H1 (cell line): ENCODE measurements around the gene KLF12. TPM values are rescaled to one million over a fixed set of nuclear protein-coding genes. Genes with fewer than 3 reads are reported as not detected.

Experiments
- CBX8 ChIP-seq: fragments of 300-800, 300-1000 bp; sonication (generic); IDR thresholded peaks from 2 replicates; pipeline ENCODE4 v1.7.1; 2016; ENCODE audit warnings: low read depth, low read length, borderline replicate concordance
- CHD7 ChIP-seq: fragments of 300-600 bp; sonication (generic); IDR thresholded peaks from 2 replicates; pipeline ENCODE4 v1.7.1; 2012; ENCODE audit warnings: low read length, moderate library complexity, mild to moderate bottlenecking, inconsistent platforms; ENCODE audit not compliant: insufficient replicate concordance
- CREB1 ChIP-seq: IDR thresholded peaks from 2 replicates; pipeline ENCODE4 v1.6.1; 2012; ENCODE audit warnings: inconsistent platforms
- FOSL1 ChIP-seq: IDR thresholded peaks from 2 replicates; pipeline ENCODE4 v1.6.1; 2011; ENCODE audit warnings: mild to moderate bottlenecking, low read depth, low read length, moderate library complexity; ENCODE audit not compliant: insufficient read depth
- NRF1 ChIP-seq: IDR thresholded peaks from 2 replicates; pipeline ENCODE4 v1.6.1; 2011; ENCODE audit warnings: mild to moderate bottlenecking, low read depth, low read length, improper control_type of control experiment
- POU5F1 ChIP-seq: IDR thresholded peaks from 2 replicates; pipeline ENCODE4 v1.6.1; 2011; ENCODE audit warnings: low read depth, mild to moderate bottlenecking, low read length, moderate library complexity
- RAD21 ChIP-seq, 2 experiments: IDR thresholded peaks in 1 of 2; conservative IDR thresholded peaks in 1 of 2; 2 replicates each; pipeline ENCODE4 v1.6.1; 2011; ENCODE audit warnings: low read depth in 2 of 2, low read length in 2 of 2, improper control_type of control experiment in 1 of 2, inconsistent platforms in 1 of 2, mild to moderate bottlenecking in 1 of 2, moderate library complexity in 1 of 2
- RFX5 ChIP-seq: IDR thresholded peaks from 2 replicates; pipeline ENCODE4 v1.6.1; 2011; ENCODE audit warnings: low read depth, low read length, improper control_type of control experiment, borderline replicate concordance
- SP1 ChIP-seq: IDR thresholded peaks from 2 replicates; pipeline ENCODE4 v1.6.1; 2011; ENCODE audit warnings: low read depth, low read length
- TAF7 ChIP-seq: optimal IDR thresholded peaks from 2 replicates; pipeline ENCODE3; 2011; ENCODE audit warnings: low read depth, mild to moderate bottlenecking, inconsistent platforms, low read length, moderate library complexity, borderline replicate concordance
- TEAD4 ChIP-seq: IDR thresholded peaks from 2 replicates; pipeline ENCODE4 v1.6.1; 2012; ENCODE audit warnings: low read depth, low read length, inconsistent platforms, mixed read lengths
- ZNF274 ChIP-seq: IDR thresholded peaks from 2 replicates; pipeline ENCODE4 v1.7.0; 2012; ENCODE audit warnings: low read length, borderline replicate concordance; ENCODE audit errors: extremely low read depth
- polyA plus RNA-seq, 7 experiments: library from polyadenylated mRNA; depleted of rRNA in 3 of 7; stranded (reverse) in 5 of 7; unstranded in 2 of 7; fragments of >200 nt in 5 of 7; fragments of 200-250 nt in 2 of 7; gene quantifications; 1 replicate in 5 of 7; 2 replicates in 1 of 7; 4 replicates in 1 of 7; pipeline versions ENCODE4 v1.2.1 to v1.2.3, GENCODE V29; 2011 to 2013; ENCODE audit warnings: missing spikeins in 2 of 7, mixed read lengths in 2 of 7
- total RNA-seq: library from RNA; stranded (reverse); fragmentation: NEBNext Ultra II Directional; extraction: Animal tissue kit (Norgen Biotek cat#: 25700); gene quantifications from 2 replicates; pipeline ENCODE4 v1.2.1, GENCODE V29; 2021

KLF12 gene
- total and polyA plus RNA-seq, 2 of the 8 experiments (the other 6 are each of a cell fraction or from before 2014, with no cell fraction given), result 6.6 to 12.1 TPM

GRCh38 chr13:74174810-74175209 is 40.6 kb upstream of the KLF12 start (continued):
- no peak for TF ChIP-seq CHD7
- TF ChIP-seq RFX5, result no peak
- TF ChIP-seq TAF7, result no peak
- no peak for TF ChIP-seq TEAD4
- no peak for TF ChIP-seq POU5F1
- TF ChIP-seq NRF1, result no peak
- no peak for TF ChIP-seq FOSL1
- TF ChIP-seq ZNF274, result no peak
- no peak for TF ChIP-seq CBX8
- no peak for TF ChIP-seq SP1
- TF ChIP-seq CREB1, result no peak
- no peak for TF ChIP-seq RAD21 (IDR thresholded peaks at IDR 0.05 in 1 of 2, conservative IDR thresholded peaks at IDR 0.05 in 1 of 2; ENCODE audit: low read depth in 2 of 2, low read length in 2 of 2)
